SK-N-SH (cell line): ENCODE measurements around the gene ARHGAP6. TPM values are rescaled to one million over a fixed set of nuclear protein-coding genes. Genes with fewer than 3 reads are reported as not detected.

Experiments
- CTCF ChIA-PET: fragments of 300-600, 350-600 bp; formaldehyde crosslinking; extraction: SDS; loops from one replicate; lab custom pipeline; 2021; lab: Yijun Ruan, JAX
- POLR2A ChIA-PET: fragments of 350-600 bp; sonication (Branson Sonifier 250); formaldehyde crosslinking; extraction: SDS; loops from one replicate; lab custom pipeline; 2020; ENCODE audit warnings: antibody characterized with exemption, inconsistent platforms; lab: Yijun Ruan, JAX
- DNase-seq: peaks from one replicate; pipeline ENCODE4 v3.0.0; 2012
- H2AFZ ChIP-seq: fragments of 200-600 bp; sonication (generic); 2 replicates; pipeline ENCODE4 v1.8.1; 2016; ENCODE audit warnings: antibody characterized with exemption, mild to moderate bottlenecking, low read depth
- H3F3A ChIP-seq: fragments of 200-600 bp; sonication (generic); replicated peaks from 2 replicates; pipeline ENCODE3; 2016; ENCODE audit warnings: antibody characterized with exemption, mild to moderate bottlenecking; ENCODE audit not compliant: insufficient read depth
- H3K27ac ChIP-seq, 2 experiments: fragments of 200-500 bp in 1 of 2; fragments of 200-600 bp in 1 of 2; sonication (Bioruptor generic) in 1 of 2; sonication (generic), shearing (Covaris generic) in 1 of 2; 2 replicates each; pipeline versions ENCODE4 v1.5.1 to v1.6.1; 2014 to 2016; ENCODE audit warnings: low read depth in 2 of 2, inconsistent platforms in 1 of 2, low read length in 1 of 2, mild to moderate bottlenecking in 1 of 2, mixed read lengths in 1 of 2
- H3K27me3 ChIP-seq: fragments of 200-600 bp; sonication (generic), shearing (Covaris generic); 2 replicates; pipeline ENCODE4 v1.6.1; 2016; ENCODE audit warnings: mixed run types; ENCODE audit not compliant: insufficient read depth
- H3K36me3 ChIP-seq, 2 experiments: fragments of 200-500 bp in 1 of 2; fragments of 200-600 bp in 1 of 2; sonication (Bioruptor generic) in 1 of 2; sonication (generic) in 1 of 2; replicated peaks in 1 of 2; 2 replicates each; pipeline versions ENCODE3 to v1.5.1; 2014 to 2016; ENCODE audit warnings: low read length in 1 of 2, mild to moderate bottlenecking in 1 of 2; ENCODE audit not compliant: insufficient read depth in 2 of 2, control insufficient read depth in 1 of 2
- H3K4me1 ChIP-seq, 2 experiments: fragments of 200-500 bp in 1 of 2; fragments of 200-600 bp in 1 of 2; sonication (Bioruptor generic) in 1 of 2; sonication (generic), shearing (Covaris generic) in 1 of 2; 2 replicates each; pipeline versions ENCODE4 v1.5.1 to v1.6.1; 2014 to 2016; ENCODE audit warnings: low read depth in 1 of 2, low read length in 1 of 2, mixed run types in 1 of 2; ENCODE audit not compliant: insufficient read depth in 2 of 2, control insufficient read depth in 1 of 2
- H3K4me2 ChIP-seq: fragments of 200-600 bp; sonication (generic), shearing (Covaris generic); 2 replicates; pipeline ENCODE4 v1.6.1; 2017; ENCODE audit warnings: mixed run types
- H3K4me3 ChIP-seq, 2 experiments: fragments of 200-500 bp in 1 of 2; fragments of 200-600 bp in 1 of 2; sonication (Bioruptor generic) in 1 of 2; sonication (generic), shearing (Covaris generic) in 1 of 2; 2 replicates each; pipeline versions ENCODE4 v1.5.1 to v1.8.1; 2014 to 2016; ENCODE audit warnings: low read depth in 2 of 2, inconsistent platforms in 1 of 2, low read length in 1 of 2, mild to moderate bottlenecking in 1 of 2, mixed read lengths in 1 of 2, moderate library complexity in 1 of 2
- H3K79me2 ChIP-seq: fragments of 200-600 bp; sonication (generic); 2 replicates; pipeline ENCODE4 v1.8.1; 2017; ENCODE audit warnings: mild to moderate bottlenecking; ENCODE audit not compliant: insufficient read depth
- H3K9ac ChIP-seq: fragments of 200-600 bp; sonication (generic); 2 replicates; pipeline ENCODE4 v1.6.1; 2017; ENCODE audit warnings: mixed run types
- H3K9me2 ChIP-seq: fragments of 200-600 bp; sonication (generic); 2 replicates; pipeline ENCODE4 v1.6.1; 2017; ENCODE audit warnings: mixed run types
- H3K9me3 ChIP-seq: fragments of 200-600 bp; sonication (generic); 2 replicates; pipeline ENCODE4 v1.6.1; 2017; ENCODE audit warnings: mixed run types, mild to moderate bottlenecking, moderate library complexity
- H4K20me1 ChIP-seq: fragments of 200-600 bp; sonication (generic); 2 replicates; pipeline ENCODE4 v1.6.1; 2017; ENCODE audit warnings: mild to moderate bottlenecking, mixed run types; ENCODE audit not compliant: insufficient read depth
- EZH2phosphoT487 ChIP-seq: fragments of 200-600 bp; sonication (generic); IDR thresholded peaks from 2 replicates; pipeline ENCODE4 v1.6.1; 2017; ENCODE audit warnings: low read depth, mixed run types, mild to moderate bottlenecking, antibody characterized with exemption, moderate library complexity, borderline replicate concordance
- FOXJ3 ChIP-seq: sonication (generic); formaldehyde crosslinking; IDR thresholded peaks from 2 replicates; pipeline ENCODE4 v1.5.1; 2020; ENCODE audit warnings: mild to moderate bottlenecking, missing genetic modification reagents
- GABPA ChIP-seq: IDR thresholded peaks from 2 replicates; pipeline ENCODE4 v1.4.0; 2012; ENCODE audit warnings: low read depth, mild to moderate bottlenecking
- JUND ChIP-seq: IDR thresholded peaks from 2 replicates; pipeline ENCODE4 v1.4.0; 2012
- MEF2A ChIP-seq: IDR thresholded peaks from 2 replicates; pipeline ENCODE4 v1.4.0; 2012; ENCODE audit warnings: low read depth, borderline replicate concordance
- RAD21 ChIP-seq: IDR thresholded peaks from 2 replicates; pipeline ENCODE4 v1.6.1; 2012; ENCODE audit warnings: mild to moderate bottlenecking, low read length
- RCOR1 ChIP-seq: fragments of 150-350 bp; IDR thresholded peaks from 2 replicates; pipeline ENCODE4 v1.6.1; 2017; ENCODE audit warnings: antibody characterized with exemption, low read length
- RXRA ChIP-seq: IDR thresholded peaks from 2 replicates; pipeline ENCODE4 v1.4.0; 2012; ENCODE audit warnings: low read depth, mild to moderate bottlenecking, borderline replicate concordance
- SMC3 ChIP-seq: IDR thresholded peaks from 2 replicates; pipeline ENCODE4 v1.6.1; 2012; ENCODE audit warnings: low read depth, low read length, improper control_type of control experiment
- TCF12 ChIP-seq: IDR thresholded peaks from 2 replicates; pipeline ENCODE4 v1.4.0; 2012
- WGBS: methylation state at CpG from one replicate; pipeline ENCODE4 v1.1.6; 2017; ENCODE audit warnings: low lambda C conversion rate; 5-methylcytosine and 5-hydroxymethylcytosine counted together
- polyA plus RNA-seq, 3 experiments: library from polyadenylated mRNA; depleted of rRNA; stranded (reverse); fragments of >200 nt; gene quantifications; 2 replicates each; pipeline ENCODE4 v1.2.3, GENCODE V29; 2012
- TF ChIP-seq, protein P1 (sequence below): IDR thresholded peaks from 2 replicates; pipeline ENCODE4 v1.4.0; 2012; ENCODE audit warnings: low read depth, borderline replicate concordance
- TF ChIP-seq, protein P2 (sequence below): IDR thresholded peaks from 2 replicates; pipeline ENCODE4 v1.6.1; 2012; ENCODE audit warnings: mild to moderate bottlenecking, low read depth, low read length, moderate library complexity

Gene ARHGAP6
- polyA plus RNA-seq, 1 of the 3 experiments (the other 2 are of a cell fraction): 0.16 TPM

DNA sequence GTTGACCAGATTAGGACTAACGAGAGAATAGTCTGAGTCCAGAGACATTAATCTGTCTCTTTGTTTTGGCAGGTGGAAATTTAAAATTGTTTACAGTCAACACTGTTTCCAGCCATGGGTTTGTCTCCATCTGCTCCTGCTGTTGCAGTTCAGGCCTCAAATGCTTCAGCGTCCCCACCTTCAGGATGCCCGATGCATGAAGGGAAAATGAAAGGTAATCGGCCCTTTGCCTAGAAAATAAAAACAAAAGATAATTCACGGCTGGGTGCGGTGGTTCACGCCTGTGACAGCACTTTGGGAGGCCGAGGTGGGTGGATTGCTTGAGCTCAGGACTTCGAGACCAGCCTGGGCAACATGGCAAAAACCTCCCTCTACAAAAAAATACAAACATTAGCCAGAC lies 553.8 kb downstream of the ARHGAP6 start:
- peak overlapping the region; percentile 77 for H3K9ac ChIP-seq
- CTCF ChIA-PET: interaction anchor here (0.6 kb wide), 1 partner anchor 854 kb away, joined by 3 read pairs; no protein-coding TSS in a partner anchor
- H3K9me2 ChIP-seq: no peaks in the 10 kb centered on the region
- peak overlapping the region; percentile 49; the same call in 1 of the 2 replicates for H2AFZ ChIP-seq
- DNase-seq: no peak
- 36% methylated on average over 9 of the region's 9 CpGs for WGBS
- H3K4me2 ChIP-seq: peak overlapping the region; percentile 79
- H4K20me1 ChIP-seq: no peaks in the 10 kb centered on the region
- no peak for TF ChIP-seq MEF2A
- TF ChIP-seq RXRA: no peak
- TF ChIP-seq RAD21: no peak
- TF ChIP-seq, protein P1, sequence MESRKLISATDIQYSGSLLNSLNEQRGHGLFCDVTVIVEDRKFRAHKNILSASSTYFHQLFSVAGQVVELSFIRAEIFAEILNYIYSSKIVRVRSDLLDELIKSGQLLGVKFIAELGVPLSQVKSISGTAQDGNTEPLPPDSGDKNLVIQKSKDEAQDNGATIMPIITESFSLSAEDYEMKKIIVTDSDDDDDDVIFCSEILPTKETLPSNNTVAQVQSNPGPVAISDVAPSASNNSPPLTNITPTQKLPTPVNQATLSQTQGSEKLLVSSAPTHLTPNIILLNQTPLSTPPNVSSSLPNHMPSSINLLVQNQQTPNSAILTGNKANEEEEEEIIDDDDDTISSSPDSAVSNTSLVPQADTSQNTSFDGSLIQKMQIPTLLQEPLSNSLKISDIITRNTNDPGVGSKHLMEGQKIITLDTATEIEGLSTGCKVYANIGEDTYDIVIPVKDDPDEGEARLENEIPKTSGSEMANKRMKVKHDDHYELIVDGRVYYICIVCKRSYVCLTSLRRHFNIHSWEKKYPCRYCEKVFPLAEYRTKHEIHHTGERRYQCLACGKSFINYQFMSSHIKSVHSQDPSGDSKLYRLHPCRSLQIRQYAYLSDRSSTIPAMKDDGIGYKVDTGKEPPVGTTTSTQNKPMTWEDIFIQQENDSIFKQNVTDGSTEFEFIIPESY: no peak
- TF ChIP-seq RCOR1: no peak
- no peak for TF ChIP-seq FOXJ3 (CRISPR knock-in tag)
- no peak for TF ChIP-seq TCF12
- no peak for TF ChIP-seq GABPA
- no peak for TF ChIP-seq EZH2phosphoT487
- TF ChIP-seq, protein P2, sequence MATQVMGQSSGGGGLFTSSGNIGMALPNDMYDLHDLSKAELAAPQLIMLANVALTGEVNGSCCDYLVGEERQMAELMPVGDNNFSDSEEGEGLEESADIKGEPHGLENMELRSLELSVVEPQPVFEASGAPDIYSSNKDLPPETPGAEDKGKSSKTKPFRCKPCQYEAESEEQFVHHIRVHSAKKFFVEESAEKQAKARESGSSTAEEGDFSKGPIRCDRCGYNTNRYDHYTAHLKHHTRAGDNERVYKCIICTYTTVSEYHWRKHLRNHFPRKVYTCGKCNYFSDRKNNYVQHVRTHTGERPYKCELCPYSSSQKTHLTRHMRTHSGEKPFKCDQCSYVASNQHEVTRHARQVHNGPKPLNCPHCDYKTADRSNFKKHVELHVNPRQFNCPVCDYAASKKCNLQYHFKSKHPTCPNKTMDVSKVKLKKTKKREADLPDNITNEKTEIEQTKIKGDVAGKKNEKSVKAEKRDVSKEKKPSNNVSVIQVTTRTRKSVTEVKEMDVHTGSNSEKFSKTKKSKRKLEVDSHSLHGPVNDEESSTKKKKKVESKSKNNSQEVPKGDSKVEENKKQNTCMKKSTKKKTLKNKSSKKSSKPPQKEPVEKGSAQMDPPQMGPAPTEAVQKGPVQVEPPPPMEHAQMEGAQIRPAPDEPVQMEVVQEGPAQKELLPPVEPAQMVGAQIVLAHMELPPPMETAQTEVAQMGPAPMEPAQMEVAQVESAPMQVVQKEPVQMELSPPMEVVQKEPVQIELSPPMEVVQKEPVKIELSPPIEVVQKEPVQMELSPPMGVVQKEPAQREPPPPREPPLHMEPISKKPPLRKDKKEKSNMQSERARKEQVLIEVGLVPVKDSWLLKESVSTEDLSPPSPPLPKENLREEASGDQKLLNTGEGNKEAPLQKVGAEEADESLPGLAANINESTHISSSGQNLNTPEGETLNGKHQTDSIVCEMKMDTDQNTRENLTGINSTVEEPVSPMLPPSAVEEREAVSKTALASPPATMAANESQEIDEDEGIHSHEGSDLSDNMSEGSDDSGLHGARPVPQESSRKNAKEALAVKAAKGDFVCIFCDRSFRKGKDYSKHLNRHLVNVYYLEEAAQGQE: no peak
- TF ChIP-seq JUND: no peak
- no peak for TF ChIP-seq SMC3
- POLR2A ChIA-PET: no interaction called here
- peak overlapping the region in 1 of 2 experiments; percentile 65; a peak in 1 of 4 replicates for H3K27ac ChIP-seq
- H3K36me3 ChIP-seq: peaks cover 42 to 44% of the 10 kb centered on the region in 2 experiments
- H3K27me3 ChIP-seq: no peaks in the 10 kb centered on the region
- H3K9me3 ChIP-seq: no peaks in the 10 kb centered on the region
- peak overlapping the region; percentile 81 to 98 for H3K4me3 ChIP-seq
- peaks cover 36% of the 10 kb centered on the region for H3K79me2 ChIP-seq
- peaks cover 0 to 12% of the 10 kb centered on the region in 2 experiments; a peak in 2 of 4 replicates for H3K4me1 ChIP-seq
- H3F3A ChIP-seq: no peaks in the 10 kb centered on the region
